Stomach smooth muscle (tissue), 2 donors: ENCODE results near the gene SLC22A5.

Experiments
- H3K27ac ChIP-seq: one replicate; pipeline ENCODE4 v1.7.0; 2013; ENCODE audit warnings: mild to moderate bottlenecking, low read length, inconsistent platforms
- H3K27me3 ChIP-seq, 2 donors: one replicate each; pipeline ENCODE4 v1.7.0; 2013; ENCODE audit warnings: low read length in 2 of 2; ENCODE audit not compliant: insufficient read depth in 2 of 2, control insufficient read depth in 1 of 2
- H3K36me3 ChIP-seq, 2 donors: one replicate each; pipeline ENCODE4 v1.7.0; 2013; ENCODE audit warnings: low read length in 2 of 2; ENCODE audit not compliant: control insufficient read depth in 2 of 2, insufficient read depth in 2 of 2
- H3K4me1 ChIP-seq: one replicate; pipeline ENCODE4 v1.7.0; 2013; ENCODE audit warnings: low read length; ENCODE audit not compliant: control insufficient read depth, insufficient read depth
- H3K4me3 ChIP-seq, 2 donors: one replicate each; pipeline ENCODE4 v1.7.0; 2013; ENCODE audit warnings: low read length in 2 of 2
- H3K9ac ChIP-seq, 2 donors: one replicate each; pipeline ENCODE4 v1.7.0; 2013; ENCODE audit warnings: low read length in 2 of 2, mild to moderate bottlenecking in 1 of 2
- H3K9me3 ChIP-seq, 2 donors: one replicate each; pipeline ENCODE4 v1.7.0; 2013; ENCODE audit warnings: low read length in 2 of 2; ENCODE audit not compliant: control insufficient read depth in 2 of 2
- donor health status: healthy.
- donor health status: Pancreatic carcinoma.

SLC22A5 gene

DNA sequence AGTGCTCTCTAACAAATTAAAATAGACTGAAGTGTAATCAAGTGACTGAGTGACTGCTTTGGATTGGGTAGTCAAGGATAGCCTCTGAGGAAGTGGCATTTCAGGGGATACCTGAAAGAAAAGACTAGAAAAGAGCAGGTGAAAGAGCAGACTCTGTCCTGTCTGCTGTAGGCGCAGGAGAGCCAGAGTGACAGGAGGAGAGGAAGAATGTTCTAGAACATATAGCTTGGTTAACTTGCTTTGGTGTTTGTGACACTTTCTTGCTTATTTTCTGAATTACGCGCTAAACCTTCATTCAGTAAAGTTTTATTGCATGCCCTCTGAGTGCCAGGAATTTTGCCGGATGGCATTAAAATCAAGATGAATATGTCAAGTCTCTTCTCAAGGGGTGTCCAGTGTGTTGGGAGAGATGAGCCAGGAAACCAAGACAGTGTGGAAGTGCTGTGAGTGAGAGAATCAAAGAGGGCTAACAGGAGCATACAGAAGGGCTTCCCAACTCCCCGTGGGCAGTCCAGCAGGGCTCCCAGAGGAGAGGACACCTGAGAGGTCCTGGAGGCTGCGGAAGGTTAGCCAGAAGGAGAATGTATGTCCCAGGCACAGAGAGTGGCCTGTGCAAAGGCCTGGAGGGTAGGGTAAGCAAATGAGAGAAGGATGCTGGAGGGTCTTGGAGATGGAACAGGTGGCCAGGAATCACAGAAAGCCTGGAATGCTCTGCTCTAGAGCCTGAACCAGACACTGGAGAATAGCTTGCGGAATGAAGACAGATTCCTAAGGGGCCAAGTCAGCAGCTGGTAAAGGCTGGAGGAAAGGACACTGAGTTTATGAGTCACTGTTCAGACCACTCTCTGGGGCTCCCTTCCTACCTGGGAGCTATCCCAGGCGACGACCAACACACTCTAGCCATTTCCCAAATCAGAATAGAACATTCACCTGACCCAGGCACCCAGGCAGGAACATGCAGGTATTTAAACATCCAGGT is 59.3 kb downstream of the SLC22A5 start:
- H3K9me3 ChIP-seq, result no peaks in the 10 kb centered on the region
- H3K27me3 ChIP-seq, result no peaks in the 10 kb centered on the region
- peaks cover 61% of the 10 kb centered on the region for H3K4me1 ChIP-seq
- H3K4me3 ChIP-seq, result no peak overlapping the region
- peak overlapping the region; percentile 84 for H3K27ac ChIP-seq
- H3K9ac ChIP-seq, result peak overlapping the region; percentile 2 to 13
- peaks cover 3 to 5% of the 10 kb centered on the region in 2 donors for H3K36me3 ChIP-seq

DNA sequence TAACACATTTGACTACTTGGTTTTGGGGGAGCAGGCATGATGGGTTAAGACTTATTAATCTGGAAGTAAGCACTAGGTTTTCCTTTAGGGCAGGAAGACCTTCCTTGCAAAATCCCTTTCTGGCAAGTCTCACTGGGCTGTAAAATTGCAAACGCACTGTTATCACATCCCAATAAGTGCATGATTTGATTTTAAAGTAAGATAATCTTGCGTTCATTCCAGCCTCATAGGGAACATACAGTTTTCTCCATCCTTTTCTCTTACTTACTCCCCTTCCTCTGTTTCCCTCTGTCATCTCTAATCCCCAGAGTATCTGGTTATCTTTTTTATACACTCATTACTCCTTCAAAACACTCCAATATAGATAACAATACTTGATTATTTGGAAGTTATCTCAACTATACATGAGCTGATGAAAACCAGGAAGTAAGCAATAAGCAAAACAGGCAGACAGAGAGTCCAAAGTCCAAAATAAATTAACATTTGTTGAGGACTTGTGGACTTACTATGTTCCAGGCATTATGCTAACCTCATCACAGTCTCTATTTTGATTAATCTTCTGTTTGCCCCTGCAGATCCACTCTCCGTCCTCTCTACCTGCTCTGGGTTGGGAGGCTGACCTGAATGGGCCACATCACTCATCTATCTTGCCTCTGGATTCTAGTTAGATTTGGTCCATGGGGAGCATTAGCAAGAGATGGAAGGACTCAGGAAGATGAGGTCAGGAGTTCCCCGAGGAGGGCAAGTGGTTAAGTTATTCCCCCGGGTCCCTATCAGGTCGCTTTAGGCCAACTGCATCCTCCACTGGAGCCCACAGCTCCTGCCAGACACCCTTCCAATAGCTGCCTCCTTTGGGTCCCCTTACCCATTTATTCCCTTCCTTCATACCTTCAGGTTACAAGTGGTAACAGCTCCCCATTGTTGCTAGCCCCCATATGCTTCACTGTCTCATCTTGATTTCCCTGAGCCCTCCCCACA is 60.2 kb downstream of the SLC22A5 start:
- H3K9ac ChIP-seq, result no peak overlapping the region
- no peak overlapping the region for H3K4me3 ChIP-seq
- H3K4me1 ChIP-seq, result peaks cover 57% of the 10 kb centered on the region
- no peaks in the 10 kb centered on the region for H3K27me3 ChIP-seq
- H3K9me3 ChIP-seq, result no peaks in the 10 kb centered on the region
- H3K36me3 ChIP-seq, result peaks cover 3 to 5% of the 10 kb centered on the region in 2 donors
- peak overlapping the region; percentile 84 for H3K27ac ChIP-seq

- peaks cover 55% of the 10 kb centered on the region for H3K4me1 ChIP-seq
- H3K27ac ChIP-seq, result no peak overlapping the region
- H3K9me3 ChIP-seq, result no peaks in the 10 kb centered on the region
- H3K27me3 ChIP-seq, result no peaks in the 10 kb centered on the region
- H3K9ac ChIP-seq, result no peak overlapping the region
- H3K36me3 ChIP-seq, result peaks cover 3 to 5% of the 10 kb centered on the region in 2 donors
- H3K4me3 ChIP-seq, result no peak overlapping the region
These were observed 61.2 kb downstream of the SLC22A5 start for GRCh38 chr5:132430746-132431145.

- H3K9ac ChIP-seq, result no peak overlapping the region
- peak overlapping the region; percentile 31 for H3K27ac ChIP-seq
- no peaks in the 10 kb centered on the region for H3K9me3 ChIP-seq
- H3K36me3 ChIP-seq, result peaks cover 3 to 5% of the 10 kb centered on the region in 2 donors
- H3K4me1 ChIP-seq, result peaks cover 50% of the 10 kb centered on the region
- no peak overlapping the region for H3K4me3 ChIP-seq
- H3K27me3 ChIP-seq, result no peaks in the 10 kb centered on the region
These were observed 62.1 kb downstream of the SLC22A5 start for GRCh38 chr5:132431632-132432031.

DNA sequence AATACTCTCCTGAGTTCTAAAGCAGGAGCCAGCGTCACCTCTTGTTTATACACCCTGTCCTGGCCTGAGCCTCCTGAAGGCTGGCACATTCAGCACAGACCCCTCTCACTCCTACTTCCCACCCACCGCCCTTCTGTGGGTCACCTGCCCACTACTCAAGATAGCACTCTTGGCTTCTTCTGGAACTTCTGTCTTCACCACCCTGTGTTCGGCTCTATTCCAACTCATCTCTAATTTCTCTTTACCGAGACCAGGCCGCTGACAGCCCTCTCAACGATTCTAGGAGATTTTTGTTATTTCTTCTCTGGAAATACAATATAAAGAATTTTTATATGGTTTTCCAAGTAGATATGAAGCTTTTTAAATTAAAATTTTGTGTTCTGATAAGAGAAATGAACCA is 63.6 kb downstream of the SLC22A5 start:
- Histone ChIP-seq H3K4me1 (peaks cover 45% of the 10 kb centered on the region), H3K4me3 (no peak overlapping the region)

DNA sequence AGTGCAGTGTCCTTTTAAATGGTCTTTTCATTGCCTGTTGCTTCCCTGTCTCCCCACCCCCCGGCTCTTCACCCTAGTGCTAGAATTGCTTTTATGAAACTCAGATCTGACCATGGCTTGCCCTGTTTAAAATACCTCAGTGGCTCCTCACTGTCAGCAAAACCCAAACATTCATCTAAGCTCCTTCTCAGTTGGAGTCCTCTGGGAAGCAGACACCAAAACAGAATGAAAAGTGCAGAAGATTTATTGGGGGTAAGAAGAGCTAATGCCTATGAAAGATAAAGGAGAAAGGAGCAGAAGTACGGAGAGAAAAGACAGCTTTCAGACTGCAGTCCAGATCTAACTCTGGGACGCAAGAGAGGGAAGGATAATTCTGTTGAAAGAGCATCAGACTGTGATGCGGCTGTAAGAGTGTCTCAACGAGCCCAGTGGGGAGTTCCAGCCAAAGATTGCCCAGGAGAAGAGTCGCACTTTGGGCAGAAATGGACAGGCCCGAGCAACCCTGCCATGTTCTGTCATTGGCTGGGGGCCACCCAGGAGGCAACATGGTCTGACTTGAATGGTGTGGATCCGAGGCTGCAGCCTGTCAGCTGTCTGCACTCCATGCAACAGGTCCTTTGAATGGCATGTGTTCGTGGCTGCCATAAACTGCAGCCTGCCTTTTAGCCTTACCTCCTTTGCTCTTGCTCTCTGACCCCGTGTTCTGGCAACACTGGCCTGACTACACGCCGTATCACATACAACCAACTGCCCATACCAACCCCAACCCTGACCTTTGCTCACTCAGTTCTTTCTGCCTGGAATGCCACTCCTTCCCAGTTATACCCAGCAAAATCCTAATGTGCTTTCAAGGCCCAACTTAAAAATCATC is 65.1 kb downstream of the SLC22A5 start:
- Histone ChIP-seq H3K4me1 (peaks cover 45% of the 10 kb centered on the region), H3K9ac (no peak overlapping the region), H3K27ac (peak overlapping the region; percentile 49), H3K4me3 (peak overlapping the region in 1 of 2 donors; percentile 3), H3K27me3 (no peaks in the 10 kb centered on the region), H3K36me3 (peaks cover 3 to 5% of the 10 kb centered on the region in 2 donors), H3K9me3 (no peaks in the 10 kb centered on the region)

More for the DNA sequence above, 63.6 kb downstream of the SLC22A5 start:
- H3K9ac ChIP-seq, result no peak overlapping the region
- H3K36me3 ChIP-seq, result peaks cover 3 to 5% of the 10 kb centered on the region in 2 donors
- no peaks in the 10 kb centered on the region for H3K9me3 ChIP-seq
- no peaks in the 10 kb centered on the region for H3K27me3 ChIP-seq
- no peak overlapping the region for H3K27ac ChIP-seq

- Histone ChIP-seq H3K4me3 (no peak overlapping the region), H3K4me1 (peaks cover 46% of the 10 kb centered on the region), H3K27ac (peak overlapping the region; percentile 49), H3K9me3 (no peaks in the 10 kb centered on the region), H3K36me3 (peaks cover 0 to 3% of the 10 kb centered on the region in 2 donors), H3K9ac (no peak overlapping the region), H3K27me3 (no peaks in the 10 kb centered on the region)
These were observed 65.9 kb downstream of the SLC22A5 start for GRCh38 chr5:132435447-132435846.

DNA sequence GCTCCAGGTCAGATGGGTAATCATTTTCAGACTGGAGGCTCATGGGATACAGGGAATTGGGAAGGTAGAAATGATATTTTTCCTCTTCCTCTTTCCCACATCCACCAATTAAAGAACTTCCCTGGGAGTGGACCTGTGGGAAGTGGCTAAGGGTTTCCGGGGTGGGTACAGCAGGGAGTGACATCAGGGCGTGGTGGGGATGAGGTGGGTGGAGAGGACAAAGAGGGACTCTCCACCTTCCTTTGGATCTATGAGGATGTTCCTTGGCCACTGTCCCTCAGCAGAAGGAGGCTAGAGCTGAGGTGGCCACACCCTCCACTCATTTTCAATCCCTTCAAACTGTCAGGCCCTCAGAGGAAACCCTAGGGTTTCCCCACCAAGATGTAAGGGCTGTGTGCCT is 66.4 kb downstream of the SLC22A5 start:
- H3K36me3 ChIP-seq, result no peaks in the 10 kb centered on the region
- peaks cover 46% of the 10 kb centered on the region for H3K4me1 ChIP-seq
- no peak overlapping the region for H3K9ac ChIP-seq
- no peak overlapping the region for H3K4me3 ChIP-seq
- no peaks in the 10 kb centered on the region for H3K9me3 ChIP-seq
- peak overlapping the region; percentile 12 for H3K27ac ChIP-seq
- no peaks in the 10 kb centered on the region for H3K27me3 ChIP-seq

DNA sequence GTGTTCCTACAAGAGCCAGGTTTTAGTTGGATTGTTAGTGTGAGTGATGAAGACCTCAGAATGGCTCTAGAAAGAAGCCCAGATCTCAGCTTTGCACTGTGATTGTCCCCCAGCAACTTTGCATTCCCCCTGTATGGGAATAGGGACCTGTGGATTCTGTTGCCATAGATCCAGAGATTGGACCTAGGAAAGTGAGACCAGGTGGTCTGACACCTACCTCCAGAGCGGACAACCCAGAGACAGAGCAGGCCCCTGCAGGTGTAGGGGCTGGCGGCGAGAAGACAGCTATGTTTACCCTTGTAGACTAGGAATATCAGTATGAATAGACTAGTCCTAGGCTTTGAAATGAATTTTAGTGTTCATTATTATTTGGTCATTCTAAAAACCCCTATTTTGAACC is 67.4 kb downstream of the SLC22A5 start:
- Histone ChIP-seq H3K4me1 (peaks cover 46% of the 10 kb centered on the region), H3K36me3 (no peaks in the 10 kb centered on the region), H3K4me3 (no peak overlapping the region), H3K27ac (peak overlapping the region; percentile 42), H3K9ac (peak overlapping the region in 1 of 2 donors; percentile 17), H3K9me3 (no peaks in the 10 kb centered on the region), H3K27me3 (no peaks in the 10 kb centered on the region)
